ENCODE data around the gene KDM7A.
A peak's percentile ranks its signal among the peaks of the same experiment; 100 is the strongest.

KDM7A gene

DNA sequence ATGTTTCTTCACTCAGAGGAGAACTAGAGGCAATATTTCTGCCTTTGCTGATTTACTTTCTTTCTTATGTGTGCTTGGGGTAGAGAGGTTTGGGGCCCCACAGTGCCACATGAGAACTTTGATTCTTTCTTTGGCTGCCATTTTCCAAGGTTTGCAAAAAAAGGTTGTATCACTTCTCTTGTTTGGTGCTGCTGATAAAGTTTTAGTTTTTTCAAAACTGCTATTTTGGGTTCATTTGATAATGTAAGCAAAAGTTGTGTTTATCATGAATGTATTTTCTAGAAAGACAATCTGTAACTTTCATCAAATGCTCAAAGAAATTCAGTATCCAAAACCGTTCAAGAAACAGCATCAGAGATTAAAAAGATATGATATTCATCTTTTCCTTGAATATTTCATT, 83.4 kb downstream of the KDM7A start:
- DNase-seq, result no peak

DNA sequence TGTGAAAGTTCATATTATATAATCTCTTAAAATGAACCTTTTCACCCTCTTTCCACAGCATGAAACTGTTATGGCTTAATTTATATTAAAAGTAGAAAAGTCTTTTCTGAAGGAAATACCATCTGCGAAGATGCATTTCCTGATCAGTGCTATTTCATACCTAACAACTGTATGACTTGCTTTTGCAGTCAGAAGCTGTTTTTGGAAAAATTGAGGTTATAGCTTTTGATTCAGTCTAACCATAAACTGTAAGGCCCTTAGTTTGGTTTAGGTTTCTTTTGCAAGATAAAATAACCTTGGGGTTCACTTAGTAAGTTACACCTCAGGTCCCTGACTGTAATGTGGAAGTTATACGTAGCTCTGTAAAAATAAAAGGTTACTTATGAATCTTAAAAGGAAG, 91.3 kb downstream of the KDM7A start:
- DNase-seq, result no peak

DNA sequence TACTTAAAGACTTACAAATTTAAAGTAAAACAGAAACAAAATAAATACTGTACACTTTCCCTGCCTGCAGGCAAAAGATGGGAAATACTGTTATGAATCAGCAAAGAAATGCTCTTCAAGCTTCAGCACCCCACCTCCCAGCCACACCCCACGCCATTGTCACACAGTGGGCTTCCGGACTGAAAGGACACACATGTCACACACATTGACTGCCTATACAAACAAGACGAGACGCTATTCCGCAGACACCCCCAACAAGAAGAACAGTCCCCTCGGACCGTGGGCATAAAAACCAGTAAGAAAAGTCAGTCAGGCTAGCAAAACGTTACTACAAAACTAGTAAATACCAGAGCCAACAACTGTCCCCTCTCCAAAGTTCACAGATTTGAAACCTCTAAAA, 91.8 kb downstream of the KDM7A start:
- DNase-seq, result no peak

DNA sequence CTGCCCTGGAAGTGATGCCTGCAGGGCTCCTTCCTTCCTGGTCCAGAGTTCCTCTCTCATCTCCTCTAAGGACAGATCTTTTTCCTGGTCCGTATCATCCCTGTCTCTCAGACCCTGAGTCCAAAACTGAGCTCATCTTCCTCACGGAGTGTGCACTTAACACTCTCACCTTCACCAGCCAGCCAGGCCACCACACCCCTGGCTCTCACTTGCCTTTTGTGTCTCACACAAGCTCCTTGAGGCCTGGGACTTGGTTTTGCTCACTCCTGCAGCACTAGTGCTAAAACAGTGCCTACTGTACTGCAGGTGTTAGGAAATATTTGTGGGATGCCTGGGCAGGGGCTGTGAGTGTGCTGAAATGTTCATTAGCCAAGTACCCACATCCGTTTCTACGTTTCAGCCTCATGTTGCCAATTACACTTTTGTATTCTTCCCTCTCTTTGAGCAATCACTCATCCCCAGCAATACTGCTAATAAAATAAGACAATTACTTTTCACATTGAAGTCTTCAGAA, 92.6 kb downstream of the KDM7A start:
- no peak for DNase-seq

DNA sequence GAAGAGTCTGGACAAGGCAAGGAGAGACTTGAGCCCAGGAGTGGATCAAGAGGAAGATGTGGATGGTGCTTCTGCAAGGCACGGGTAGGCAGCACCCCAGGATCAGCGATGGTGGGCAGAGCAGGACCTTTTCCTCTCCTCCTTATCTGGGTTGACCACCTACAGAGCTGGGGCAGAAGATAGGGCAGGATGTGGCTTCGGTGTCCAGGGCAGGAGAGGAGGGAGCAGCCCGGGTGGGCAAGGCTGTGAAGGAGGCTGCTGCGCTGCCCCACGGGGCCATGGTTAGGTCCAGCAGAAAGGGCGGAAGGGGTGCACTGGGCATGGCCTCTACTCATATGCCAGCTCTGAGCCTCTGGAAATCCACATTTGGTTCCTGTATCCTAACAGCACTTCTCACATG, 94.0 kb downstream of the KDM7A start:
- DNase-seq, result no peak

DNA sequence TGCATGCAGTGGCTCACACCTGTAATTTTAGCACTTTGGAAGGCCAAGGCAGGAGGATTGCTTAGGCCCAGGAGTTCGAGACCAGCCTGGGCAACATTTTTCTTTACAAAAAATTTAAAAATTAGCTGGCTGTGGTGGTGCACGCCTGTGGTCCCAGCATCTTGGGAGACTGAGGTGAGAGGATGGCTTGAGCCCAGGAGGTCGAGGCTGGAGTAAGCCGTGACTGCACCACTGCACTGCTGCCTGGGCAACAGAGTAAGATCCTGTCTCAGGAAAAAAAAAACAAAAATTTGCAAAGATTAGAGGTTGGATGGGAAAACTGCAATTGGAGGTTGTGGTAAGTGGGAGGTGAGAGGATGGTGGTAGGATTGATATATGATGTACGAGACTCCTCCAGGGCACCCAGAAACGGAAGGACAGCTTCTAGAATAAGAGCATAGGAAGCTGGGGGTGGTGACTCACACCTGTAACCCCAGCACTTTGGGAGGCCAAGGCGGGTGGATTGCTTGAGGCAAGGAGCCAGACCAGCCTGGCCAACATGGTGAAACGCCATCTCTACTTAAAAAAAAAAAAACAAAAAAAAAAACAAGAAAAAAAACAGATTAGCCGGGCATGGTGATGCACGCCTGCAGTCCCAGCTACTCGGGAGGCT, 94.9 kb downstream of the KDM7A start:
- DNase-seq, result no peak

DNA sequence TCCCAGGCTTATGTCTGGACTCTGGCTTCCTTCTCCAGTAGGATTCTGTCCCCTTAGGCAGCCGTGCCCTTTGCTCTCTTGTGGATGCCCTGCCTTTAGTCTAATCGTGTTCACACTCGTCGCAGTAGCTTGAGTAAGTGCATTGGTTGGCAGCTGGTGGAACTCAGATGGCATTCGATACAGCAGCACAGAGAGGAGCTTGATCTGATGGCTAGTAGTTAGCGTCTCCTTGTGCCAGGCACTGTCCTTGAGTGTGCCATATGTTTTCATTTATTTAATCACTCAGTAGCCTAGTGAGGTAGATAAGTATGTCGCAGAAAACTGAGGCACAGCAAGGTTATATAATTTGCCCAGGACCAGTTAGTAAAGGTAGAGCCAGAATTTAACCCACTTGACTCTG, 95.9 kb downstream of the KDM7A start:
- no peak for DNase-seq

DNA sequence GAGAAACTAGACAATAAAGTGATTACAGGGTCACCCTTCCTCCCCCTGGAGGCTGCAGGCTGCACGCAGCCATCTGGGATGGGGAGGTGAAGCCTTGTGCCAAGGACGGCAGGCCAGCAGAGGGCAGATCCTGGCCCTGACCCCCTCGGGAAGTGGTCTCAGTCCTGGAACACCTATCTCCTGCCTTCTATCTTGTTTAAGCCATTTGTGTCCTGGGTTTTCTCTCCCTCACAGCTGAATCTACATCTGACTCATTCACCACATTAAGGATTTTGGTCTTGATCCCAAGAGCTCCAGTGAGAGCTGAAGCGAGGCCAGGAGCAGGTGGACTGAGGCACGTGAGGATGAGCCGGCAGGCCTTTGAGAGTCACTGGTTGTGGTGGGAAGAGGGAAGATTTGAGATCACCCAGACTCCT, 97.7 kb downstream of the KDM7A start:
- DNase-seq, result peak in 1 of 51 donors; percentile 33

DNA sequence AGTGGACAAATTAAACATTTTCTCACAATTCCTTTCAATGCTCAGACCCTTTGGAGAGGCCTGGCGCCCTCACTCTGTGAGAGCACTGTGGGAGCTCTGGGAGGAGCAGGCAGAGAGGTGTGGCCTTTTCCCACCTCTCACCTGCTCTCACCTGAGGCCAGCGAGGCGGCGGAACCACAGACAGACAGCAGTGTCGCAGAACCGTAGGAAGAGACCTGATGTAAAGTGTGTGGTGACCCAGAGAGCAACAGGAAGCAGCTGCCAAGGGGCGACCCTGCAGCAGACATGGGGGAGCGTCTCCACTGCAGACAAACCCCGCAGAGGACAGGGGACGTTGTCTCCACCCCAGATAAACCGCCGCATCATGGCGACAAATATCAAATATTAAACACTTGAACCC, 98.4 kb downstream of the KDM7A start:
- DNase-seq, result no peak

DNA sequence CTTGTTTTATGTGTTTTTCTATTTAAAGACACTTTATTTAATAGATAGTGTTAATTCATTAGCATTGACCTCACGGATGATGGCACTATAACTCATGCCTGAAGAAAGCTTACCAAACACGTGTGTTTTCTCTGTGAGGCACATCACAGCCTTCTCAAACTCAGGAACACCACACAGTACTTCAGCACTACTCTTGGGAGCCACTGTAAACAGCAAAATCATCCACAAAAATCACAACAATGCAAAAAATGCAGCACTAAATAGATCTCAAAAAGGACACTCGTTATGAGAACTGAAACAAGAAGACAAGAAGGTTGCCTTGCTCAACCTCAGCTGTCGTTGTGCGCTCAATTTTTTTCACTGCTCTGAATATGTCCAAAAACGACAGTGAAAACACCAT, 102.0 kb downstream of the KDM7A start:
- no peak for DNase-seq

DNA sequence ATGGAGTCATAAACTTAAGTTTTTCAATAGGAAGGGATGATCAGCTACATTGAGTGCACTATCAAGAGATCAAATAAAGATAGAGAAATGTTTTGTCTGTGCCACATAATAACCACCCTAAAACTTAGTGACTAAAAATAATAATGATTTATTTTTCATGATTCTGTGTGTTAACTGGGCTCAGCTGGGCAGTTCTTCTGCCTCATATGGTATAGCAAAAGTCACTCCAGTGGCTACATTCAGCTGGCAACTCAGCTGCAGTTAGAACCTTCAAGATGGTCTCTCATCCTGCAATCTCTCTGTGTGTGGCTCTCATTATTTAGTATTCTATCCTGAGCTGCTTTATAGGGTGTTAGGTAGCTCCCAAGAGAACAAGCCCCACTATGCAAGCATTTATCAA, 106.2 kb downstream of the KDM7A start:
- DNase-seq, result no peak

DNA sequence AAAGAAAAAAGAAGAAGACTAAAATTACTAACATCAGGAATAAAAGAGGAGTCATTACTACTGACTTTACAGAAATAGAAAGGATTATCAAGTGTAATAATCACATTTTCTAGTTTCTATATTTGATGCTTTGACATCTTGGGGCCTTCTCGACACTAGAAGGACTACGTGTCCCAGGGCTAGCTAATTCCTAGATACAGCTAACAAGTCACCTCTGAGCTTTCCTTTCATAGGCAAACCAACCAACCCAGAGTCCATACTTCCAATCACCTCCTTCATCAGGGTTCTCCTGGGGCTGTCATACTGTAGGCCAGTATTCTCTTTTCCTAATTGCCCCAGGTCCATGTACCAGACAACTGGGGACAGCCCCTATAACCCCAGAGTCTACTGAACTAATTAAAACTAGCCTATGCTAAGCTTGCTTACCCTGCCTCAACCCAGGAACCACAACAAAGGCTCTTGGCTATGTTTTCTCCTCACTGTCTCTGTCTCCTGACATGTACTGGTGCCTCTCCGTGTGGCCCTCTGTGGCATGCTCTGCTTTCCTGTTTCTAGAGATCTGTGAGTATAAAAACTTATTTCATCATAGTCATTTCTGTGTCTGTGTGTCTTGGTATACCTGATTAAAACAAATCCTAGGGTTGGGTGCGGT, 107.4 kb downstream of the KDM7A start:
- DNase-seq, result no peak

DNA sequence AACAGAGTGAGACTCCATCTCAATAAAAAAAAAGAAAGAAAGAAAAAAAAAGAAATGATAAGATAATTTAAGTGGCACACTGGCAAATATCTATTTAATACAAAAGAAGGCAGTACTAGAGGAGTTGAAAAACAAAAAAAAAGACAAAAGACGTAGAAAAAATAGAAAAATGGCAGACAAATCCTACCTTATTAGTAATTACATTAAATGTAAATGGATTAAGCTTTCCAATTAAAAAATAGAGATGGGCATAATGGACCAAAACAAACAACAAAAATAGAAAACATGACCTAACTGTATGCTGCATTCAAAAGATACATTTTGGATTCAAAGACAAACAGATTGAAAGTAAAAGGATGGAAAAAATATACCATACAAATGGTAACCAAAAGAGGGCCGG, 108.8 kb downstream of the KDM7A start:
- DNase-seq, result no peak

DNA sequence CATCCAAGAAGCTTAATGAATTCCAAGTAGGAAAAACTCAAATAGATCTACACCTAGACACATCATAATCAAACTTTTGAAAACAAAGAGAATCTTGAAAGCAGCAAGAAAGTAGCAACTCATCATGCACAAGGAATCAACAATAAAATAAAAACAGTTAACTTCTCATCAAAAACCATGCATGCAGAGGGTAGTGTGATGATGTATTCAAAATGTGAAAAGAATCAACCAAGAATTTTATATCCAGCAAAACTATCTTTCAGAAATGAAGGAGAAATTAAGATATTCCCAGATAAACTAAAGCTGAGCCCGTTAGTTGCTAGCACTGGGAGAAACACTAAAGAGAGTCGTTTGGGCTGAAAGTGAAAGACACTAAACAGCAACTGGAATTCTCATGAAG, 109.7 kb downstream of the KDM7A start:
- DNase-seq, result no peak

DNA sequence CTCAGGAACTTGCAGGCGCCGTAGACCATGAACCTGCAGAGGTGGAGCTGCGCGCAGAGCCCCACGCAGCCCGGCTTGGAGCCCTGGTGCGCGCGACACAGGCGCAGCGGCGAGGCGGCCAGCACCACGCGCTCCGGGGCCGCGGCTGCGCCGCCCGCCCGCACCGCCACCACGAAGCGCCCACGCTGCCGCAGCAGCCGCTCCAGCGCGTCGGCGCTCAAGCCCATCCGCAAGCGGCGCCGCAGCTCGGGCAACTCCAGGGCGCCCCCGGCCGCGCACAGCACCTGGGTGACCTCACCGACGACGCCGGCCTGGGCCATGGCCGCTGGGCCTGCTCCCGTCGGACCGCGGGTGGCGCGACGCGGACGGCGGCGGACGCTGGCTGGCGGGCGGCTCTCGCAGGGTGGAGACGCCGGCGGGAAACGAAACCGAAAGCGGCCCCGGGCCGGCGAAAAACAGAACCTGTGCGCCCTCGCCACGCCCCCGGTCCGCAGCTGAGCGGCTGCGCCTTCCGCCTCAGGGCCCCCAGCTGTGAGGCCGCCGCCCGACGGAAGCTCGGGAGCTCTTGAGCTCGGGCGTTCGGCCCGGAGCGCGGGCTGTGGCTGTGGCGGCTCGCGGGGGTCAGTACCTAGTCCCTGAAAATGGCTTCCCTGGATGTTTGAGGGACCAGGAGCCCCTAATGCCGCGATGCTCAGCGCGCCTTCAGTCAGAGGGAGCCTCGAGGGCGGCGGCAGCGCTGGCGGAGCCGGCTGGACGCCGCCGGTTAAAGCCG, 114.1 kb downstream of the KDM7A start, which contains the start of gene PARP12:
PARP12 (minus strand) TSS at position 424 of the 772 bp plus-strand sequence; CDS start at position 320, 104 bp downstream.
- peak in 44 of 51 donors; percentile 6 to 70 (median 34) for DNase-seq

DNA sequence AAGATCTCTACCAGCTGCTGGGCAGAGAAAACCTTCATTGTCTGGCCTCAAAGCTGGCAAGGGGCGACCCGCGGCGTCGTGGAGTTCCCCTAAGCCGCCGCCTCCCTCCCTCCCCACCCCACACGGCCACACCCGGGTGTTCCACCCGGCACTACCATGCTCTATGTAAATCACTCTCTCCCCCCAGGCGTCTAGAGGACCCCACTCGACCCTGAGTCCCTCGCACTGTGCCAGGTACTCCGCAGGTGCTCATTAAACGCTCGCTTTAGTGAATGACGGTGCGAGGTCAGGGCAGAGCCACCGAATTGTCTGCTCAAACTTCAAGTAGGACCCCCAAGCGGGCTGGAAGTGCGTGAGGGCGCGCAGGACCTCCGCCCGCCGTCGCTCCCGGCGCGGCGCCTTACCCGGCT, 114.7 kb downstream of the KDM7A start:
- no peak for DNase-seq

DNA sequence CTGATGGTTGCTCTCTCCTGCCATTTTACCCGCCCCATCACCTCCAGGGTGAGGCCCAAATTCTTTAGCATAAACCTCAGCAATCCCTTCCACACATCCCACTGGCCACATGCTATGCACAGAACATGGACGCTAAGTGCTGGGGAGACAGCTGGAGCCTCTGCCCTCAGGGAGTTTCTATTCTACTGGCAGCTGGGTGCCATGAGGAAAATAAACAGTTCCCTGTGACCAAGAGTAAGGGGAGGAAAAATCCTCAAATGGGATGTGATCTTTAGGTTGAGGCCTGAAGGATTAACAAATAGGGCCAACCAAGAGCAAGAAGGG, 115.2 kb downstream of the KDM7A start:
- no peak for DNase-seq

DNA sequence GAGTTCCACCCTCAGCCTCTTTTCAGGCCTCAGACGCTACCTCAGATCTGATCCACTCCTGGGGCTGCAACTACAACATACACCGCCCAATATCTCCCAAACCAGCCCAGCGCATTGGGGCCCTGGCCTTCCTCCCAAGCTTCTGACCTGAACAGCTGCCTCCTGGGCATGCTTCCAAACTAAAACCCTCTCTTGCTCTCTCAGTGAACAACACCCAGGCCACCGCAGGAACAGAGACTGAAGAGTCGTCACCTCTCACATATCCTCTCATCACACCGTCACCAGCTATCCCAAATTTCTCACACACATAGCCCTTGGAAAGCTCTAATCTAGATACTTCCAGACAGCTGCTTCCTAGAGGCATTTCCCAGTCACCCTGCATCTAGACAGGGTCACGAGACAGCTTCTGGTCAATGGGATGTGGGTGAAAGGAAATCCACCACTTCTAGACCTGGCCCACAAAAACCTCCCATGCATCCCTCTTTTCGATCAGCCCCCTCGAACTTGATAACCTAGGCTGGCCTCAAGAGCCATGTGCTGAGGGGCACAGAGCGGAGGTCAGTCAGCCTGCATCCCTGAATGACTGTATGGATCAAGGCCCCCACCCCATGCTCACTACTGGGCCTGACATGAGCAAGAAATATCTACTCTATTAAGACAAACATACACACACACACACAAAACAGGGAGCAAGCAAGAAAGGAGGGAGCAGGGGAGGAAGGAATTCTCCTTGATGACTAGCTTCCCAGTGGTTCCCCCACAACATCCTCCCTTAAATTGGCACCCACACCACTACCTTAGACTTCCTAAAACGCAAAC, 115.8 kb downstream of the KDM7A start:
- DNase-seq, result no peak

DNA sequence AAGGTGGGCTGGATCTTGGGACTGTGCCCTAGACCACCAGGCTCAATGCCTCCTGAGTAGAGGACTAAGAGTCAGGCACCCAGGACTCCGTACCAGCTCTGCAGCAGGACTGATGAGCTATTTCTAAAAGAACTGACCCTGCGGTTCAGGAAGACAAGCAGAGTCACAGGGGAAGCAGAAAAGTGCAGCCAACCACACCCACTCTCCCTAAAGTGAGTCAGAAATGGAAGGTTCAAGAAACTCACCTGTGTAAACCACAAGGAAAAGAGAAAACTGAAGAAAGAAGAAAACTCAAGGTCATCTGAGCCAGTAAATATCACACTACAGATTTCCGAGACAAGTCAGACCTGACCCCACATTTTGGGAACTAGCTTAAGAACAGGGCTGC, 116.5 kb downstream of the KDM7A start:
- no peak for DNase-seq

DNA sequence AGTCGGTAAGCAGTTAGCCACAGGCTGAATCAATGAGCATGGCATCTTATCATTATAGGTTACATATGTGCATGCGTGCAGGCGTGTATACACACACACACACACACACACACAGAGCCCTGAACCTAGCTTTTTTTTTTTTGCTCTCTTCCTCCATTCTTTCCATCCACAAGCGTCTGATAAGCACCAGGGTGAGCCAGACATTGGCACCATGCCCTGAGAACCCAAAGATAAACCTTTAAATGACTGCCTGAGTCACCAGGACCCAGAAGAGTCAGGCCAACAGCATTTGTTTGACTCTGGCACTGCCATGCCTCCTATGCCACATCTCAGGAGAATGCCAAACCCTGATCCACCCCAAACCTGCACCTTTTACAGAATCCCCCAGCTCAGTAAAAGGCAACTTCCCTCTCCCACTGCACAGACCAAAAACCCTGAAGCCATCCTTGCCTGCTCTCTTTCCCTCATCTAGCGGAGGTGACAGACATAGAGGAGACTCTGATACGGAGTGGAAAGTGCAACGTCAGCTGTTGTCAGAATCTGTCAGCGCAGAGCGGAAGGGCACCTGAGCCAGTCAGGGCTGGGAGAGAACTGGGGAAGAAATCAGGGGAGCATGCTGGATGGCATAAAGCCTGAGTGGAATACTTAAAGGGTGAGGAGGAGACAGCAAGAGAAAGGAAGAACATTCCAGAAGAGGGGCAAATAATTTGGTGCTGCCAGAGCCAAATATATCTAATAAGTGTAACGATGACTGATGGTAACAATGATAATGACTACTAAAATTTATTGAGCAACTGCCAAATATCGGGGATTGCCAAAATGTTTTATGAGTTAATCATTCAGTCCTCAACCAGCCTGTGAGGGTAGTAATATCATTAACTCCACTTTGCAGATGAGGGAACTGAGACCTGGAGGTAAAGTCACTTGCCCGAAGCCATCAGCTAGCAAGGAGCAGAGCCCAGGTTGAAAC, 117.2 kb downstream of the KDM7A start:
- DNase-seq, result no peak

DNA sequence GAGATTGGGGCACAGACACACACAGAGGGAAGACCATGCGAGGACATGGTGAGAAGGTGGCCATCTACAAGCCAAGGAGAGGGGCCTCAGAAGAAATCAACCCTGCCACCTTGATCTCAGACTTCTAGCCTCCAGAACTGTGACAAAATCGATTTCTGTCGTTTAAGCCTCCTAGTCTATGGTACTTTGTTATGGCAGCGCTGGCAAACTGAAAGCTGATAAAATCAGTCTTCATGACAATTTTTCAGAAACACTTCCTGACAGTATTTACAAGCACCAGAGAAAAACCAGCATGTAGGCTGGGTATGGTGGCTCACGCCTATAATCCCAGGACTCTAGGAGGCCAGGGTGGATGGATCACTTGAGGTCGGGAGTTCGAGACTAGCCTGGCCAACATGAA, 118.3 kb downstream of the KDM7A start:
- DNase-seq, result no peak

Data from hypothalamus (tissue), 51 donors.